Testis (tissue), 2 donors: Measurements from ENCODE around the gene DNAH17.

ENCODE experiments used
- CTCF ChIP-seq, 3 experiments: fragments of 450-650 bp in 2 of 3; fragments of 200-600 bp in 1 of 3; sonication (generic) in 1 of 3; IDR thresholded peaks; one replicate each; pipeline ENCODE4 v1.5.1; 2016 to 2019; ENCODE audit warnings: antibody characterized with exemption in 3 of 3, mild to moderate bottlenecking in 2 of 3, moderate library complexity in 1 of 3
- POLR2A ChIP-seq: fragments of 450-650 bp; IDR thresholded peaks from one replicate; pipeline ENCODE4 v1.6.1; 2017; ENCODE audit warnings: antibody characterized with exemption, mild to moderate bottlenecking, moderate library complexity

- TF ChIP-seq CTCF (IDR thresholded peaks at IDR 0.05) (no peak), POLR2A (no peak)
These were observed 11.2 kb upstream of the DNAH17 start for GRCh38 chr17:78588258-78589030.
